AG04450 (cell line): ENCODE results near the gene TAX1BP3. TPM values are rescaled to one million over a fixed set of nuclear protein-coding genes. Genes with fewer than 3 reads are reported as not detected.

Experiments used
- CTCF ChIA-PET: fragments of 300-600, 350-600 bp; formaldehyde crosslinking; extraction: SDS; loops from one replicate; lab custom pipeline; 2022; ENCODE audit warnings: antibody characterized with exemption, inconsistent platforms; lab: Charles Lee
- POLR2A ChIA-PET: fragments of 350-600 bp; formaldehyde crosslinking; extraction: SDS; loops from one replicate; lab custom pipeline; 2021; ENCODE audit warnings: antibody characterized with exemption, inconsistent platforms; lab: Yijun Ruan, JAX
- DNase-seq: peaks from one replicate; pipeline ENCODE4 v3.0.0-alpha.2; 2011; ENCODE audit warnings: low read depth, low spot score
- H3K27ac ChIP-seq: one replicate; pipeline ENCODE4 v1.5.1; 2012; ENCODE audit warnings: low read depth, low read length, control low read depth
- H3K27me3 ChIP-seq: one replicate; pipeline ENCODE4 v1.6.0; 2012; ENCODE audit warnings: low read length; ENCODE audit not compliant: control insufficient read depth, insufficient read depth
- H3K4me3 ChIP-seq: 2 replicates; pipeline ENCODE4 v1.5.1; 2011; ENCODE audit warnings: mild to moderate bottlenecking, low read depth, low read length, control low read depth
- H3K9me3 ChIP-seq: 2 replicates; pipeline ENCODE4 v1.5.1; 2012; ENCODE audit warnings: low read length; ENCODE audit not compliant: control insufficient read depth, insufficient read depth
- CTCF ChIP-seq: IDR thresholded peaks from 2 replicates; pipeline ENCODE4 v1.5.1; 2011; ENCODE audit warnings: low read depth, low read length, control low read depth, inconsistent platforms
- polyA plus RNA-seq: library from polyadenylated mRNA; depleted of rRNA; stranded (reverse); fragments of >200 nt; gene quantifications from 2 replicates; pipeline ENCODE4 v1.2.3, GENCODE V29; 2011

TAX1BP3 gene
- polyA plus RNA-seq, 1 experiment: 163 TPM

GRCh38 chr17:3647251-3647650 lies 21.1 kb downstream of the TAX1BP3 start:
- Histone ChIP-seq H3K27me3 (no peaks in the 10 kb centered on the region), H3K27ac (no peak overlapping the region), H3K9me3 (no peaks in the 10 kb centered on the region), H3K4me3 (no peak overlapping the region)
- CTCF ChIA-PET: interaction anchor here (1.0 to 4.8 kb wide), 9 partner anchors 11 to 820 kb away, joined by 3 to 28 read pairs (median 5); partner anchors contain the start of genes CTNS and SHPK
- no peak for DNase-seq
- POLR2A ChIA-PET: interaction anchor here (1.3 kb wide), 1 partner anchor 598 kb away, joined by 3 read pairs; no protein-coding TSS in a partner anchor
- no peak for TF ChIP-seq CTCF

GRCh38 chr17:3645310-3645709 lies 23.1 kb downstream of the TAX1BP3 start:
- H3K27me3 ChIP-seq: no peaks in the 10 kb centered on the region
- H3K9me3 ChIP-seq: no peaks in the 10 kb centered on the region
- no peak for TF ChIP-seq CTCF
- H3K4me3 ChIP-seq: no peak overlapping the region
- no peak for DNase-seq
- CTCF ChIA-PET: interaction anchor here (1.6 kb wide), 1 partner anchor 597 kb away, joined by 6 read pairs; no protein-coding TSS in a partner anchor
- POLR2A ChIA-PET: no interaction called here
- H3K27ac ChIP-seq: no peak overlapping the region

- CTCF ChIA-PET: interaction anchor here (1.6 kb wide), 1 partner anchor 596 kb away, joined by 6 read pairs; no protein-coding TSS in a partner anchor
- TF ChIP-seq CTCF: no peak
- no peaks in the 10 kb centered on the region for H3K27me3 ChIP-seq
- no peak overlapping the region for H3K4me3 ChIP-seq
- no peak overlapping the region for H3K27ac ChIP-seq
- no peak for DNase-seq
- H3K9me3 ChIP-seq: no peaks in the 10 kb centered on the region
- POLR2A ChIA-PET: interaction anchor here (0.5 to 1.5 kb wide), 2 partner anchors 24 to 500 kb away, joined by 4 to 6 read pairs; no protein-coding TSS in a partner anchor
Observed at GRCh38 chr17:3643889-3644349, 24.5 kb downstream of the TAX1BP3 start.

GRCh38 chr17:3641717-3642486 lies 26.5 kb downstream of the TAX1BP3 start:
- H3K27ac ChIP-seq: no peak overlapping the region
- no peaks in the 10 kb centered on the region for H3K27me3 ChIP-seq
- no peak for DNase-seq
- CTCF ChIA-PET: no interaction called here
- POLR2A ChIA-PET: no interaction called here
- TF ChIP-seq CTCF: no peak
- no peaks in the 10 kb centered on the region for H3K9me3 ChIP-seq
- no peak overlapping the region for H3K4me3 ChIP-seq

- ChIA-PET POLR2A (no interaction called here), CTCF (interaction anchor here (1.3 kb wide), 1 partner anchor 8 kb away, joined by 4 read pairs; no protein-coding TSS in a partner anchor)
- DNase-seq: no peak
- Histone ChIP-seq H3K27me3 (no peaks in the 10 kb centered on the region), H3K27ac (no peak overlapping the region), H3K4me3 (no peak overlapping the region), H3K9me3 (no peaks in the 10 kb centered on the region)
- no peak for TF ChIP-seq CTCF
Observed at GRCh38 chr17:3641014-3641413, 27.4 kb downstream of the TAX1BP3 start.
